ES-I3 (cell line): ENCODE data around the gene ELAPOR1.

Experiments
- H3K36me3 ChIP-seq: 2 replicates; pipeline ENCODE4 v1.6.1; 2013; ENCODE audit warnings: mild to moderate bottlenecking, low read length, control low read depth, moderate library complexity; ENCODE audit not compliant: insufficient read depth
- H3K4me1 ChIP-seq: 2 replicates; pipeline ENCODE4 v1.6.1; 2013; ENCODE audit warnings: mild to moderate bottlenecking, control low read depth, low read length; ENCODE audit not compliant: insufficient read depth
- H3K9ac ChIP-seq: 2 replicates; pipeline ENCODE4 v1.6.1; 2013; ENCODE audit warnings: low read depth, mild to moderate bottlenecking, low read length, moderate library complexity
- H3K9me3 ChIP-seq: 2 replicates; pipeline ENCODE4 v1.6.1; 2013; ENCODE audit warnings: mild to moderate bottlenecking, low read length, moderate library complexity; ENCODE audit not compliant: control insufficient read depth, insufficient read depth

Gene ELAPOR1

GRCh38 chr1:109089242-109090015 is 24.5 kb upstream of the ELAPOR1 start:
- H3K36me3 ChIP-seq = no peaks in the 10 kb centered on the region
- H3K4me1 ChIP-seq = no peaks in the 10 kb centered on the region
- H3K9ac ChIP-seq = peak overlapping the region; percentile 98; the same call in 1 of the 2 replicates
- H3K9me3 ChIP-seq = no peaks in the 10 kb centered on the region

GRCh38 chr1:109090196-109091077 is 23.5 kb upstream of the ELAPOR1 start, which contains the start of gene TMEM167B:
Gene TMEM167B (plus strand): TSS chr1:109090764. CDS start chr1:109090873, 109 bp downstream.
- Histone ChIP-seq H3K9me3 (no peaks in the 10 kb centered on the region), H3K4me1 (no peaks in the 10 kb centered on the region), H3K9ac (peak within 1 kb of the TSS; percentile 98), H3K36me3 (no peaks in the 10 kb centered on the region)

- Histone ChIP-seq H3K36me3 (no peaks in the 10 kb centered on the region), H3K9me3 (no peaks in the 10 kb centered on the region), H3K9ac (peak overlapping the region; percentile 98), H3K4me1 (no peaks in the 10 kb centered on the region)
Observed at GRCh38 chr1:109091078-109091838, 22.7 kb upstream of the ELAPOR1 start.

- no peaks in the 10 kb centered on the region for H3K9me3 ChIP-seq
- H3K4me1 ChIP-seq = no peaks in the 10 kb centered on the region
- H3K9ac ChIP-seq = peak overlapping the region; percentile 98
Observed at GRCh38 chr1:109091839-109092193, 22.1 kb upstream of the ELAPOR1 start.

GRCh38 chr1:109094377-109094803 is 19.5 kb upstream of the ELAPOR1 start:
- Histone ChIP-seq H3K9ac (no peak overlapping the region), H3K9me3 (no peaks in the 10 kb centered on the region), H3K4me1 (no peaks in the 10 kb centered on the region), H3K36me3 (no peaks in the 10 kb centered on the region)

More at GRCh38 chr1:109091839-109092193, 22.1 kb upstream of the ELAPOR1 start:
- H3K36me3 ChIP-seq = no peaks in the 10 kb centered on the region

GRCh38 chr1:109094871-109095270 is 19.0 kb upstream of the ELAPOR1 start:
- Histone ChIP-seq H3K9ac (no peak overlapping the region), H3K9me3 (no peaks in the 10 kb centered on the region)

GRCh38 chr1:109095631-109096030 is 18.3 kb upstream of the ELAPOR1 start:
- Histone ChIP-seq H3K9me3 (no peaks in the 10 kb centered on the region), H3K4me1 (no peaks in the 10 kb centered on the region), H3K9ac (no peak overlapping the region), H3K36me3 (no peaks in the 10 kb centered on the region)

More at GRCh38 chr1:109094871-109095270, 19.0 kb upstream of the ELAPOR1 start:
- Histone ChIP-seq H3K4me1 (no peaks in the 10 kb centered on the region), H3K36me3 (no peaks in the 10 kb centered on the region)

- H3K9ac ChIP-seq = no peak overlapping the region
Observed at GRCh38 chr1:109096120-109096519, 17.8 kb upstream of the ELAPOR1 start.

GRCh38 chr1:109099938-109100773 is 13.8 kb upstream of the ELAPOR1 start:
- H3K9ac ChIP-seq = peak overlapping the region; percentile 93
- H3K9me3 ChIP-seq = no peaks in the 10 kb centered on the region
- no peaks in the 10 kb centered on the region for H3K36me3 ChIP-seq
- H3K4me1 ChIP-seq = no peaks in the 10 kb centered on the region

More at GRCh38 chr1:109096120-109096519, 17.8 kb upstream of the ELAPOR1 start:
- Histone ChIP-seq H3K36me3 (no peaks in the 10 kb centered on the region), H3K9me3 (no peaks in the 10 kb centered on the region), H3K4me1 (no peaks in the 10 kb centered on the region)

GRCh38 chr1:109104364-109105151 is 9.4 kb upstream of the ELAPOR1 start:
- no peaks in the 10 kb centered on the region for H3K9me3 ChIP-seq
- H3K36me3 ChIP-seq = no peaks in the 10 kb centered on the region
- H3K9ac ChIP-seq = no peak overlapping the region
- no peaks in the 10 kb centered on the region for H3K4me1 ChIP-seq

GRCh38 chr1:109105881-109106280 is 8.0 kb upstream of the ELAPOR1 start:
- H3K4me1 ChIP-seq = no peaks in the 10 kb centered on the region
- H3K9ac ChIP-seq = no peak overlapping the region
- H3K9me3 ChIP-seq = no peaks in the 10 kb centered on the region
- H3K36me3 ChIP-seq = no peaks in the 10 kb centered on the region

- no peak overlapping the region for H3K9ac ChIP-seq
- H3K36me3 ChIP-seq = no peaks in the 10 kb centered on the region
- H3K9me3 ChIP-seq = no peaks in the 10 kb centered on the region
- H3K4me1 ChIP-seq = no peaks in the 10 kb centered on the region
Observed at GRCh38 chr1:109107785-109108184, 6.1 kb upstream of the ELAPOR1 start.

GRCh38 chr1:109109906-109110305 is 4.0 kb upstream of the ELAPOR1 start:
- no peaks in the 10 kb centered on the region for H3K9me3 ChIP-seq
- H3K36me3 ChIP-seq = no peaks in the 10 kb centered on the region
- no peaks in the 10 kb centered on the region for H3K4me1 ChIP-seq
- H3K9ac ChIP-seq = no peak overlapping the region
